Testis (tissue), 2 donors: ENCODE data around the gene TPCN1.

Experiments
- POLR2A ChIP-seq: fragments of 450-650 bp; IDR thresholded peaks from one replicate; pipeline ENCODE4 v1.6.1; 2017; ENCODE audit warnings: antibody characterized with exemption, mild to moderate bottlenecking, moderate library complexity
- TF ChIP-seq, protein P1 (sequence below), 3 experiments: fragments of 450-650 bp in 2 of 3; fragments of 200-600 bp in 1 of 3; sonication (generic) in 1 of 3; IDR thresholded peaks; one replicate each; pipeline ENCODE4 v1.5.1; 2016 to 2019; ENCODE audit warnings: antibody characterized with exemption in 3 of 3, mild to moderate bottlenecking in 2 of 3, moderate library complexity in 1 of 3

DNA sequence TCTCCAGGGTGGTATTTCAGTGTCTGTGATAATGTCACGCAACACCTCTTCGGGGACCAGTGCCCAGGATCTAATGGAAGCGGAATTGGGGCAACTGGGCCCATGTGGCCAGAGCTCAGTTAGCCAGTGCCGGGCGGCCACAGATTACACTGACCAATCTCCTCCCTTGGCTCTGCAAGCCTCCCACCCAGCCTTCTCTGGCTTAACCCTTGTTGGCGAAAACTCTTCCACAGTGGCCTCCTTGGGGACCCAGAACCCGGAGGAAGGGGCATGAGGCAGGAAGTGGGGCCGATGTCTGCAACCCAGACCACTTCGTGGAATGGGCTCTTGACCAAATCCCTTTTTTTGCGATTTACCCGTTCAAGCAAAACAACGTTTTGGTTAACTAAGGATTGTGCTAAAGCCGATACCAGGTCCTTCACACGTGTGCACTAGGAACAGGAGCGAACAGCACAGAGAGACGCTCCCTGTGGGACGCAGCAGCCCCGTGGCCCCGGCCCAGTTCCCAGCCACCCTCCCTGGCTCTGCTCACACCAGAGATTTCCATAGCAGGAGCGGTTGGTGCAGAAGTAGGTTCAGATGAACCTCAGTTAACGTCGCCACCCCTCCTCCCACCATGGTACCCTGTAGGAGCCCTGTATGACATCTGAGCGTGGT is 75.4 kb downstream of the TPCN1 start:
- no peak for TF ChIP-seq POLR2A
- TF ChIP-seq, protein P1, sequence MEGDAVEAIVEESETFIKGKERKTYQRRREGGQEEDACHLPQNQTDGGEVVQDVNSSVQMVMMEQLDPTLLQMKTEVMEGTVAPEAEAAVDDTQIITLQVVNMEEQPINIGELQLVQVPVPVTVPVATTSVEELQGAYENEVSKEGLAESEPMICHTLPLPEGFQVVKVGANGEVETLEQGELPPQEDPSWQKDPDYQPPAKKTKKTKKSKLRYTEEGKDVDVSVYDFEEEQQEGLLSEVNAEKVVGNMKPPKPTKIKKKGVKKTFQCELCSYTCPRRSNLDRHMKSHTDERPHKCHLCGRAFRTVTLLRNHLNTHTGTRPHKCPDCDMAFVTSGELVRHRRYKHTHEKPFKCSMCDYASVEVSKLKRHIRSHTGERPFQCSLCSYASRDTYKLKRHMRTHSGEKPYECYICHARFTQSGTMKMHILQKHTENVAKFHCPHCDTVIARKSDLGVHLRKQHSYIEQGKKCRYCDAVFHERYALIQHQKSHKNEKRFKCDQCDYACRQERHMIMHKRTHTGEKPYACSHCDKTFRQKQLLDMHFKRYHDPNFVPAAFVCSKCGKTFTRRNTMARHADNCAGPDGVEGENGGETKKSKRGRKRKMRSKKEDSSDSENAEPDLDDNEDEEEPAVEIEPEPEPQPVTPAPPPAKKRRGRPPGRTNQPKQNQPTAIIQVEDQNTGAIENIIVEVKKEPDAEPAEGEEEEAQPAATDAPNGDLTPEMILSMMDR (IDR thresholded peaks at IDR 0.05) = no peak
